CD4-positive, CD25-positive, alpha-beta regulatory T cell (primary cell): ENCODE data around the gene P2RX3. TPM values are rescaled to one million over a fixed set of nuclear protein-coding genes. Genes with fewer than 3 reads are reported as not detected.
"Not testable (repeated sequence)": the region's sequence is repeated elsewhere in the genome, so short reads cannot be mapped to it uniquely, and the experiment has no call there.

Source experiments
- ATAC-seq, 2 donors: fragments of 150-1000 bp; cut with Tn5 transposase; one replicate each; pipeline ENCODE4 v1.10.0; 2021; ENCODE audit warnings: low read depth in 2 of 2, moderate number of reproducible peaks in 2 of 2, moderate library complexity in 1 of 2
- DNase-seq, 3 donors: peaks; one replicate each; pipeline versions ENCODE4 v3.0.0 to v3.0.0-alpha.2; 2012 to 2022; ENCODE audit warnings: mixed read lengths in 1 of 3
- H3K27ac ChIP-seq: one replicate; pipeline ENCODE4 v1.7.0; 2013; ENCODE audit warnings: mild to moderate bottlenecking, low read length; ENCODE audit not compliant: insufficient read depth, poor library complexity, severe bottlenecking
- H3K27me3 ChIP-seq: one replicate; pipeline ENCODE4 v1.7.0; 2013; ENCODE audit warnings: low read length; ENCODE audit not compliant: control insufficient read depth, insufficient read depth
- H3K36me3 ChIP-seq: one replicate; pipeline ENCODE4 v1.7.0; 2013; ENCODE audit warnings: mild to moderate bottlenecking, low read length, moderate library complexity; ENCODE audit not compliant: control insufficient read depth, insufficient read depth
- H3K4me1 ChIP-seq: 2 replicates; pipeline ENCODE4 v1.7.0; 2013; ENCODE audit warnings: mild to moderate bottlenecking, low read length; ENCODE audit not compliant: insufficient read depth, control insufficient read depth, poor library complexity, severe bottlenecking
- H3K4me3 ChIP-seq: one replicate; pipeline ENCODE4 v1.7.0; 2013; ENCODE audit warnings: low read depth, mild to moderate bottlenecking, low read length, moderate library complexity
- H3K9me3 ChIP-seq, 2 experiments: 1 replicate in 1 of 2; 2 replicates in 1 of 2; pipeline ENCODE4 v1.7.0; 2013; ENCODE audit warnings: low read length in 2 of 2, mild to moderate bottlenecking in 1 of 2, moderate library complexity in 1 of 2; ENCODE audit not compliant: control insufficient read depth in 2 of 2
- H3K27ac Mint-ChIP-seq, 3 donors: one replicate each; pipeline ENCODE4 v1.8.0; 2020 to 2022; ENCODE audit warnings: mild to moderate bottlenecking in 3 of 3, mixed read lengths in 3 of 3, moderate library complexity in 2 of 3
- H3K27me3 Mint-ChIP-seq: one replicate; pipeline ENCODE4 v1.8.0; 2022; ENCODE audit warnings: mild to moderate bottlenecking, mixed read lengths
- H3K36me3 Mint-ChIP-seq: one replicate; pipeline ENCODE4 v1.8.0; 2020; ENCODE audit warnings: mixed read lengths
- H3K4me1 Mint-ChIP-seq, 4 donors: one replicate each; pipeline ENCODE4 v1.8.0; 2020 to 2022; ENCODE audit warnings: mixed read lengths in 4 of 4, mild to moderate bottlenecking in 1 of 4
- H3K4me3 Mint-ChIP-seq, 4 donors: one replicate each; pipeline ENCODE4 v1.8.0; 2020 to 2022; ENCODE audit warnings: mild to moderate bottlenecking in 4 of 4, mixed read lengths in 4 of 4, moderate library complexity in 3 of 4
- H3K9me3 Mint-ChIP-seq, 7 donors: one replicate each; pipeline ENCODE4 v1.8.0; 2020 to 2022; ENCODE audit warnings: mixed read lengths in 7 of 7, mild to moderate bottlenecking in 3 of 7, moderate library complexity in 2 of 7
- polyA plus RNA-seq, 4 donors: library from polyadenylated mRNA; unstranded; fragments of 300-500 nt; fragmentation: Illumina TruSeq; gene quantifications; one replicate each; pipeline ENCODE4 v1.2.3, GENCODE V29; 2021
- total RNA-seq: library from RNA; stranded (reverse); gene quantifications from one replicate; pipeline ENCODE4 v1.2.3, GENCODE V29; 2022

P2RX3 gene
- total and polyA plus RNA-seq, 5 donors from 2014 or later, result not detected

GRCh38 chr11:57332694-57333440, 5.3 kb upstream of the P2RX3 start:
- Mint-ChIP-seq H3K27ac (peak overlapping the region in 1 of 3 donors; percentile 46), H3K4me3 (peak overlapping the region; percentile 3 to 90 (median 44)), H3K27me3 (peaks cover 6% of the 10 kb centered on the region), H3K4me1 (peaks cover 4 to 39% (median 31%) of the 10 kb centered on the region in 4 donors), H3K36me3 (peaks cover 44% of the 10 kb centered on the region), H3K9me3 (no peaks in the 10 kb centered on the region)
- DNase-seq (no peak), ATAC-seq (no peak)
- Histone ChIP-seq H3K4me1 (peaks cover 17% of the 10 kb centered on the region), H3K27ac (no peak overlapping the region), H3K27me3 (no peaks in the 10 kb centered on the region), H3K36me3 (peaks cover 57% of the 10 kb centered on the region), H3K4me3 (no peak overlapping the region), H3K9me3 (no peaks in the 10 kb centered on the region)

GRCh38 chr11:57335023-57335342, 3.2 kb upstream of the P2RX3 start:
- H3K4me3 Mint-ChIP-seq, result peak overlapping the region; percentile 89 to 98 (median 92)
- peak overlapping the region; percentile 81 for H3K4me3 ChIP-seq
- peaks cover 4 to 39% (median 28%) of the 10 kb centered on the region in 4 donors for H3K4me1 Mint-ChIP-seq
- peak overlapping the region; percentile 86 for H3K27ac ChIP-seq
- H3K27ac Mint-ChIP-seq, result peak overlapping the region; percentile 96 to 98 (median 96)
- H3K36me3 Mint-ChIP-seq, result peaks cover 24% of the 10 kb centered on the region
- DNase-seq (peak in 1 of 3 donors; percentile 15), ATAC-seq (no peak)
- H3K27me3 ChIP-seq, result no peaks in the 10 kb centered on the region
- H3K9me3 ChIP-seq, result no peaks in the 10 kb centered on the region
- H3K36me3 ChIP-seq, result peaks cover 36% of the 10 kb centered on the region
- H3K27me3 Mint-ChIP-seq, result peaks cover 11% of the 10 kb centered on the region
- H3K4me1 ChIP-seq, result peaks cover 17% of the 10 kb centered on the region
- no peaks in the 10 kb centered on the region for H3K9me3 Mint-ChIP-seq

DNA sequence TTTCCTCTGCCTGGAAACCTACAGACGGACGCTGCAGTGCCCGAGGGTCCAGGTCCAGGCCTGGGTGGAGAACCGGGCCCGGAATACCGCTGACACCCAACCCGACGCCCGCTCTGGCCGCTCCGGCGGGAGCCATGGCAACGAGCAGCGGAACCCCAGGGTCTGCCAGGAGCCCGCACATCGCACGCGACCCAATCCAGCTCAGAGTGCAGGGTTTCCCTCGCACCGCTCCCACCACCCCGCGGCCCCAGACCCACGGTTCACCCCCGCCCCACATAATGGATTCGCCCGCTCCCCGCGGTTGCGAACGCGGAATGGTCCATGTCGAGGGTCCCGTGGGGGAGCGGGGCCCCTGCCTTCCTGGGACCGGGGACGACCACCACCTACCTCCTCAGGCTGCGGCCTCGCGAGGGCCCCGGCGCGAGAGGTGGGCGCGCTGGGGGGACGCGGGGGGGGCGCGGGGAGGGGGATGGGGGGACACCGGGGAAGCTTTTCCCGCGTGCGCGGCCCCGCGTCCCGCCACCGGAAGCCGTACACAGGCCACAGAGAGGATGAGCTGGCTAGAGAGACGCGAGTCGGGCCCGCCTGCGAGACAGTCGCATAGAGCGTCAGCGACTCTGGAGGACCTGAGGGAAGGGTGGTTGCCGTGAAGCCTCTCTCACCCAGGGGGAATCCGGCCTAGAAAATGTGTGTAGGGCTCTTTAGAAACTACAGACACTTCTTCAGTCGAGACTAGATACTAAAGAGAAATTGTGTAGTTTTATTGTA, 2.6 kb upstream of the P2RX3 start, which contains the start of gene SSRP1:
Gene SSRP1 (minus strand): TSS at position 550 of the 768 bp plus-strand sequence. CDS start 771 bp downstream, outside the sequence.
- H3K4me1 Mint-ChIP-seq, result peaks cover 4 to 37% (median 27%) of the 10 kb centered on the region in 4 donors
- H3K27ac Mint-ChIP-seq, result peak within 1 kb of the TSS; percentile 96 to 98 (median 98)
- peaks cover 31% of the 10 kb centered on the region for H3K36me3 ChIP-seq
- H3K9me3 ChIP-seq, result no peaks in the 10 kb centered on the region
- ATAC-seq, result peak; percentile 99
- peak; percentile 77 to 93 (median 87) for DNase-seq
- H3K4me1 ChIP-seq, result peaks cover 17% of the 10 kb centered on the region
- H3K27me3 Mint-ChIP-seq, result peaks cover 17% of the 10 kb centered on the region
- no peaks in the 10 kb centered on the region for H3K9me3 Mint-ChIP-seq
- H3K4me3 Mint-ChIP-seq, result peak within 1 kb of the TSS; percentile 89 to 98 (median 92)
- peaks cover 21% of the 10 kb centered on the region for H3K36me3 Mint-ChIP-seq
- peak within 1 kb of the TSS; percentile 94 for H3K4me3 ChIP-seq
- peak within 1 kb of the TSS; percentile 86 for H3K27ac ChIP-seq
- peaks cover 2% of the 10 kb centered on the region for H3K27me3 ChIP-seq

- no peaks in the 10 kb centered on the region for H3K9me3 ChIP-seq
- no peaks in the 10 kb centered on the region for H3K9me3 Mint-ChIP-seq
- peak; percentile 1 to 6 for ATAC-seq
- DNase-seq, result no peak
- peak overlapping the region; percentile 94 for H3K4me3 ChIP-seq
- H3K27ac Mint-ChIP-seq, result peak overlapping the region; percentile 96 to 98 (median 98)
- H3K36me3 Mint-ChIP-seq, result peaks cover 15% of the 10 kb centered on the region
- H3K4me1 ChIP-seq, result peaks cover 17% of the 10 kb centered on the region
- H3K27ac ChIP-seq, result peak overlapping the region; percentile 86
- H3K27me3 Mint-ChIP-seq, result peaks cover 18% of the 10 kb centered on the region
- peaks cover 6% of the 10 kb centered on the region for H3K27me3 ChIP-seq
- peak overlapping the region; percentile 89 to 96 (median 92) for H3K4me3 Mint-ChIP-seq
- H3K36me3 ChIP-seq, result peaks cover 24% of the 10 kb centered on the region
- peaks cover 4 to 37% (median 24%) of the 10 kb centered on the region in 4 donors for H3K4me1 Mint-ChIP-seq
These were observed 2.0 kb upstream of the P2RX3 start for GRCh38 chr11:57336111-57336666.

GRCh38 chr11:57336856-57337255, 1.3 kb upstream of the P2RX3 start:
- H3K4me3 ChIP-seq, H3K27me3 ChIP-seq, ATAC-seq, H3K9me3 Mint-ChIP-seq, H3K36me3 Mint-ChIP-seq, H3K9me3 ChIP-seq, DNase-seq: not testable (repeated sequence)
- H3K4me1 Mint-ChIP-seq, result peaks cover 4 to 37% (median 23%) of the 10 kb centered on the region in 4 donors
- H3K27me3 Mint-ChIP-seq, result peaks cover 18% of the 10 kb centered on the region
- H3K27ac Mint-ChIP-seq, result peak overlapping the region; percentile 33 to 98 (median 96)
- H3K4me3 Mint-ChIP-seq, result peak overlapping the region; percentile 89 to 96 (median 92)
- H3K4me1 ChIP-seq, result peaks cover 17% of the 10 kb centered on the region
- H3K36me3 ChIP-seq, result peaks cover 18% of the 10 kb centered on the region
- peak overlapping the region; percentile 86 for H3K27ac ChIP-seq

DNA sequence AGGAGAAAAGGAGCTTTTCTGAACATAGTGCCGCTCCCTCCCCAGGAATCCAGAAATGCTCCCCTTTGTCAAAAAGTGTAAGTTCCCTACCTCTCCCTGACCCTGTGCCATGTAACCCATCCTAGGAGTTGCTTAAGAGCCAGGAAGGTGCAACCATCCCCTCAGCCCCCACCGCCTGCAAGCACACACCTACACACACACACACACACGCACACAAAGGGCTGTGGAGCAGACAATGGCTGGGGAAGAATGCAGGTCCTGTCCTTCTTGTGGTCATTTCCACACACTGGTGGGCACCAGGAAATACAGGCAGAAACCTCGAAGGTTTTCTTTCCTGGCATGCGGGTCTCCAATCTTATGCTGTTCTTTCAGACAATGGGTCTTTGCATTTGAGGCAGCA, 1.2 kb downstream of the P2RX3 start:
- peak overlapping the region in 2 of 3 donors; percentile 1 to 32 for H3K27ac Mint-ChIP-seq
- no peaks in the 10 kb centered on the region for H3K9me3 Mint-ChIP-seq
- peaks cover 4 to 20% (median 15%) of the 10 kb centered on the region in 4 donors for H3K4me1 Mint-ChIP-seq
- Histone ChIP-seq H3K36me3 (no peaks in the 10 kb centered on the region), H3K4me1 (peaks cover 16% of the 10 kb centered on the region), H3K27ac (no peak overlapping the region), H3K27me3 (peaks cover 6% of the 10 kb centered on the region), H3K4me3 (no peak overlapping the region), H3K9me3 (no peaks in the 10 kb centered on the region)
- no peak for ATAC-seq
- H3K27me3 Mint-ChIP-seq, result peaks cover 23% of the 10 kb centered on the region
- no peak overlapping the region for H3K4me3 Mint-ChIP-seq
- no peaks in the 10 kb centered on the region for H3K36me3 Mint-ChIP-seq
- no peak for DNase-seq

DNA sequence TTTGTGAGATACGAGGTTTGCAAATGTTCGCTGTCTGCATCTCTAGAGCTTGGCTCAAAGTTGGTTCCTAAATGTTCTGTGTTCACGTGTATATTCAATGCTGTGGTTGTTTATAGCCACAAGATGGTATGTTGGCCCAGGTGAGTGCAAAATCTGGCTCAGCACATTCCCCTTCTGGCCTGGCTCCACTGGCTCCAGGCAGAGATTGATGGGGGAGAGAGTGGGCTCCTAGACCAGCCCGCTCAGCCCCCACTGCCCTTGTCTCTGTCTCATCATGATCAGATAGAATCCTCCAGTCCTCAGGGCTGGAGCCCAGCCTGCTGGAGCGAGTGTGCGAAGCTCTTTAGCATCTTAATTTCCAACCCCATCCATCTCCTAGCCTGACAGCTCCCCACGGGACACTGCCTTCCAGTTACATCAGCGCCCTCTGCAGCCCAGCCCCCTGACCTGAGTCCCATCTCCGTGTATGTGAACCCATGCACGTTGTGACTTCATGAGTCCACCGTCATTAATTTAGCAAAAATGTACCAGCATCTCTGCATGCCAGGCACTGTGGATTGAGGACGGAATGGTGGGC, 2.0 kb downstream of the P2RX3 start:
- Histone ChIP-seq H3K9me3 (no peaks in the 10 kb centered on the region), H3K4me1 (peaks cover 8% of the 10 kb centered on the region), H3K27me3 (peaks cover 6% of the 10 kb centered on the region), H3K36me3 (no peaks in the 10 kb centered on the region), H3K4me3 (no peak overlapping the region), H3K27ac (no peak overlapping the region)
- Mint-ChIP-seq H3K27me3 (peaks cover 23% of the 10 kb centered on the region), H3K9me3 (no peaks in the 10 kb centered on the region), H3K27ac (peak overlapping the region in 1 of 3 donors; percentile 47), H3K4me1 (peaks cover 4 to 12% (median 7%) of the 10 kb centered on the region in 4 donors), H3K4me3 (no peak overlapping the region), H3K36me3 (no peaks in the 10 kb centered on the region)
- ATAC-seq, result no peak
- no peak for DNase-seq
